ENCODE results near the gene SPON1. TPM values are rescaled to one million over a fixed set of nuclear protein-coding genes. Genes with fewer than 3 reads are reported as not detected.

Gene SPON1
- total and polyA plus RNA-seq, 2 of the 8 experiments (the other 6 are each of a cell fraction or from before 2014, with no cell fraction given) = 1.5 to 5.4 TPM

- TF ChIP-seq, protein P1, sequence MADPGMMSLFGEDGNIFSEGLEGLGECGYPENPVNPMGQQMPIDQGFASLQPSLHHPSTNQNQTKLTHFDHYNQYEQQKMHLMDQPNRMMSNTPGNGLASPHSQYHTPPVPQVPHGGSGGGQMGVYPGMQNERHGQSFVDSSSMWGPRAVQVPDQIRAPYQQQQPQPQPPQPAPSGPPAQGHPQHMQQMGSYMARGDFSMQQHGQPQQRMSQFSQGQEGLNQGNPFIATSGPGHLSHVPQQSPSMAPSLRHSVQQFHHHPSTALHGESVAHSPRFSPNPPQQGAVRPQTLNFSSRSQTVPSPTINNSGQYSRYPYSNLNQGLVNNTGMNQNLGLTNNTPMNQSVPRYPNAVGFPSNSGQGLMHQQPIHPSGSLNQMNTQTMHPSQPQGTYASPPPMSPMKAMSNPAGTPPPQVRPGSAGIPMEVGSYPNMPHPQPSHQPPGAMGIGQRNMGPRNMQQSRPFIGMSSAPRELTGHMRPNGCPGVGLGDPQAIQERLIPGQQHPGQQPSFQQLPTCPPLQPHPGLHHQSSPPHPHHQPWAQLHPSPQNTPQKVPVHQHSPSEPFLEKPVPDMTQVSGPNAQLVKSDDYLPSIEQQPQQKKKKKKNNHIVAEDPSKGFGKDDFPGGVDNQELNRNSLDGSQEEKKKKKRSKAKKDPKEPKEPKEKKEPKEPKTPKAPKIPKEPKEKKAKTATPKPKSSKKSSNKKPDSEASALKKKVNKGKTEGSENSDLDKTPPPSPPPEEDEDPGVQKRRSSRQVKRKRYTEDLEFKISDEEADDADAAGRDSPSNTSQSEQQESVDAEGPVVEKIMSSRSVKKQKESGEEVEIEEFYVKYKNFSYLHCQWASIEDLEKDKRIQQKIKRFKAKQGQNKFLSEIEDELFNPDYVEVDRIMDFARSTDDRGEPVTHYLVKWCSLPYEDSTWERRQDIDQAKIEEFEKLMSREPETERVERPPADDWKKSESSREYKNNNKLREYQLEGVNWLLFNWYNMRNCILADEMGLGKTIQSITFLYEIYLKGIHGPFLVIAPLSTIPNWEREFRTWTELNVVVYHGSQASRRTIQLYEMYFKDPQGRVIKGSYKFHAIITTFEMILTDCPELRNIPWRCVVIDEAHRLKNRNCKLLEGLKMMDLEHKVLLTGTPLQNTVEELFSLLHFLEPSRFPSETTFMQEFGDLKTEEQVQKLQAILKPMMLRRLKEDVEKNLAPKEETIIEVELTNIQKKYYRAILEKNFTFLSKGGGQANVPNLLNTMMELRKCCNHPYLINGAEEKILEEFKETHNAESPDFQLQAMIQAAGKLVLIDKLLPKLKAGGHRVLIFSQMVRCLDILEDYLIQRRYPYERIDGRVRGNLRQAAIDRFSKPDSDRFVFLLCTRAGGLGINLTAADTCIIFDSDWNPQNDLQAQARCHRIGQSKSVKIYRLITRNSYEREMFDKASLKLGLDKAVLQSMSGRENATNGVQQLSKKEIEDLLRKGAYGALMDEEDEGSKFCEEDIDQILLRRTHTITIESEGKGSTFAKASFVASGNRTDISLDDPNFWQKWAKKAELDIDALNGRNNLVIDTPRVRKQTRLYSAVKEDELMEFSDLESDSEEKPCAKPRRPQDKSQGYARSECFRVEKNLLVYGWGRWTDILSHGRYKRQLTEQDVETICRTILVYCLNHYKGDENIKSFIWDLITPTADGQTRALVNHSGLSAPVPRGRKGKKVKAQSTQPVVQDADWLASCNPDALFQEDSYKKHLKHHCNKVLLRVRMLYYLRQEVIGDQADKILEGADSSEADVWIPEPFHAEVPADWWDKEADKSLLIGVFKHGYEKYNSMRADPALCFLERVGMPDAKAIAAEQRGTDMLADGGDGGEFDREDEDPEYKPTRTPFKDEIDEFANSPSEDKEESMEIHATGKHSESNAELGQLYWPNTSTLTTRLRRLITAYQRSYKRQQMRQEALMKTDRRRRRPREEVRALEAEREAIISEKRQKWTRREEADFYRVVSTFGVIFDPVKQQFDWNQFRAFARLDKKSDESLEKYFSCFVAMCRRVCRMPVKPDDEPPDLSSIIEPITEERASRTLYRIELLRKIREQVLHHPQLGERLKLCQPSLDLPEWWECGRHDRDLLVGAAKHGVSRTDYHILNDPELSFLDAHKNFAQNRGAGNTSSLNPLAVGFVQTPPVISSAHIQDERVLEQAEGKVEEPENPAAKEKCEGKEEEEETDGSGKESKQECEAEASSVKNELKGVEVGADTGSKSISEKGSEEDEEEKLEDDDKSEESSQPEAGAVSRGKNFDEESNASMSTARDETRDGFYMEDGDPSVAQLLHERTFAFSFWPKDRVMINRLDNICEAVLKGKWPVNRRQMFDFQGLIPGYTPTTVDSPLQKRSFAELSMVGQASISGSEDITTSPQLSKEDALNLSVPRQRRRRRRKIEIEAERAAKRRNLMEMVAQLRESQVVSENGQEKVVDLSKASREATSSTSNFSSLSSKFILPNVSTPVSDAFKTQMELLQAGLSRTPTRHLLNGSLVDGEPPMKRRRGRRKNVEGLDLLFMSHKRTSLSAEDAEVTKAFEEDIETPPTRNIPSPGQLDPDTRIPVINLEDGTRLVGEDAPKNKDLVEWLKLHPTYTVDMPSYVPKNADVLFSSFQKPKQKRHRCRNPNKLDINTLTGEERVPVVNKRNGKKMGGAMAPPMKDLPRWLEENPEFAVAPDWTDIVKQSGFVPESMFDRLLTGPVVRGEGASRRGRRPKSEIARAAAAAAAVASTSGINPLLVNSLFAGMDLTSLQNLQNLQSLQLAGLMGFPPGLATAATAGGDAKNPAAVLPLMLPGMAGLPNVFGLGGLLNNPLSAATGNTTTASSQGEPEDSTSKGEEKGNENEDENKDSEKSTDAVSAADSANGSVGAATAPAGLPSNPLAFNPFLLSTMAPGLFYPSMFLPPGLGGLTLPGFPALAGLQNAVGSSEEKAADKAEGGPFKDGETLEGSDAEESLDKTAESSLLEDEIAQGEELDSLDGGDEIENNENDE (IDR thresholded peaks at IDR 0.05; ENCODE audit: insufficient replicate concordance, low read length) = no peak
Observed at GRCh38 chr11:14095882-14096281, 133.4 kb downstream of the SPON1 start (continued).
